Measurements from ENCODE around the gene OLFML2A.

The OLFML2A gene

DNA sequence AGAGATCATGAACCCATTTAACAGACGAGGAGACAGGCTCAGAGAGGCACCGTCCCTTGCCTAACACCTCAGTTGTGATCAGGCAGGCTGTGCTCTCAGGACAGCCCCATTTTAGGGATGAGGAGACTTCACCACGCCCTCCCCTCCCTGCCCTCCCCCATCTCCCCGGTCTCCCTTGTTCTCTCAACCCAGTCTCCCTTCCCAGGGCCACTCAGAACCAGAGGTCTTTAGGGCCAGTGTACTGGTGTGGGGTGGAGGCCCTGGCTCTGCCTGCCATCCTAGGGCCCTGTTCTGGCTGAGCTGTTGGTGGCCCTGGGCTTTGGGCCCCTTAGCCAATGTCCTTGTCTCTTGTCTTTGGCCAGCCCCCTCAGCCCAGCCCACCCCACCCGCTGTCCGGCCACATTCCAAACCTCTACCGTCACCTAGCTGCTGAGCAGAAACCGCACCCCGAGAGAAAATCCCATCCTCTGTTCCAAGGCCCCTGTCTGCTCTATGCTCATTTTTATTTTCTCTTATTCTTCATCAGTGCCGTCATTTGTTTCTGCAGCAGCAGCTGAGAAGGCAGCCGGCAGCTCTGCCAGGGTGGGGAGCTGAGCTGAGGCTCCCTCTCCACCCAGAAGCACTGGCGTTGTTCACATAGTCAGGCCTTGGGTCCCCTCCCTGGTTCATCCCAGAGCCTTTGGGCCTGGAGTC is 33.9 kb downstream of the OLFML2A start:
- Histone ChIP-seq H3K27ac (ENCODE audit: extremely low read depth, low read depth, low read length) (no peak overlapping the region), H3K9me3 (ENCODE audit: control insufficient read depth, insufficient read depth, low read depth, low read length) (no peaks in the 10 kb centered on the region), H3K4me3 (ENCODE audit: low read depth, low read length) (no peak overlapping the region), H3K4me1 (ENCODE audit: control insufficient read depth, insufficient read depth, low read length) (0 out of 2 replicates have a peak, but pooled peaks cover 3% of the 10 kb centered on the region), H3K36me3 (ENCODE audit: control insufficient read depth in 2 of 2, insufficient read depth in 1 of 2, low read length in 2 of 2) (no peaks in the 10 kb centered on the region)
- ChIA-PET CTCF (interaction anchor here (0.8 to 10.0 kb wide), 6 partner anchors 16 to 43 kb away, joined by 3 to 97 read pairs (median 10); partner anchors contain the start of genes NR6A1, OLFML2A and WDR38), POLR2A (interaction anchor here (0.6 to 3.0 kb wide), 11 partner anchors 10 to 1709 kb away, joined by 3 to 12 read pairs (median 5); partner anchors contain the start of genes NR6A1, OLFML2A and WDR38)
- TF ChIP-seq SP2 (tag by site-specific recombination; IDR thresholded peaks at IDR 0.05): peak; percentile 20; the same call in 1 of the 2 replicates
- no peak for TF ChIP-seq ZNF280C (tag by site-specific recombination; IDR thresholded peaks at IDR 0.05)

GRCh38 chr9:124812441-124812876 is 35.5 kb downstream of the OLFML2A start:
- no peak overlapping the region; the same call in none of the 2 replicates for H3K27ac ChIP-seq (ENCODE audit: extremely low read depth, low read depth, low read length)
- no peak for TF ChIP-seq ZNF16 (tag by site-specific recombination; IDR thresholded peaks at IDR 0.05; ENCODE audit: low read depth)
- no peak for TF ChIP-seq INSM2 (tag by site-specific recombination; IDR thresholded peaks at IDR 0.05)
- no peak for TF ChIP-seq ZNF202 (tag by site-specific recombination; IDR thresholded peaks at IDR 0.05; ENCODE audit: borderline replicate concordance)
- TF ChIP-seq ZNF513 (tag by site-specific recombination; IDR thresholded peaks at IDR 0.05): no peak
- no peak for TF ChIP-seq ZNF274 (IDR thresholded peaks at IDR 0.05; ENCODE audit: low read length)
- TF ChIP-seq ZNF274 (tag by site-specific recombination; IDR thresholded peaks at IDR 0.05; ENCODE audit: borderline replicate concordance): no peak
- TF ChIP-seq ZNF37A (tag by site-specific recombination; IDR thresholded peaks at IDR 0.05): no peak
- TF ChIP-seq ZNF610 (tag by site-specific recombination; IDR thresholded peaks at IDR 0.05; ENCODE audit: borderline replicate concordance): no peak
- TF ChIP-seq ZNF211 (tag by site-specific recombination; IDR thresholded peaks at IDR 0.05; ENCODE audit: low read depth): no peak
- no peak for TF ChIP-seq ZNF391 (tag by site-specific recombination; IDR thresholded peaks at IDR 0.05; ENCODE audit: borderline replicate concordance, low read depth)
- TF ChIP-seq MZF1 (tag by site-specific recombination; IDR thresholded peaks at IDR 0.05; ENCODE audit: borderline replicate concordance): no peak
- TF ChIP-seq ZNF174 (tag by site-specific recombination; IDR thresholded peaks at IDR 0.05): no peak
- peak; percentile 56 for TF ChIP-seq ZEB2 (tag by site-specific recombination; IDR thresholded peaks at IDR 0.05)
- TF ChIP-seq ZNF704 (tag by site-specific recombination; IDR thresholded peaks at IDR 0.05): no peak
- TF ChIP-seq SALL2 (tag by site-specific recombination; IDR thresholded peaks at IDR 0.05; ENCODE audit: borderline replicate concordance): no peak
- TF ChIP-seq ZNF155 (tag by site-specific recombination; IDR thresholded peaks at IDR 0.05): no peak
- no peak for TF ChIP-seq ZNF654 (tag by site-specific recombination; IDR thresholded peaks at IDR 0.05; ENCODE audit: low read depth)
- no peak for TF ChIP-seq ZNF404 (tag by site-specific recombination; IDR thresholded peaks at IDR 0.05)
- TF ChIP-seq ZBTB26 (tag by site-specific recombination; optimal IDR thresholded peaks at IDR 0.05): no peak
- no peak for TF ChIP-seq TRIM28 (IDR thresholded peaks at IDR 0.05; ENCODE audit: borderline replicate concordance, low read length)

More at GRCh38 chr9:124812441-124812876, 35.5 kb downstream of the OLFML2A start:
- POLR2A ChIA-PET: interaction anchor here (0.6 to 3.2 kb wide), 8 partner anchors 17 to 57 kb away, joined by 3 to 13 read pairs (median 6); no protein-coding TSS in a partner anchor
- Histone ChIP-seq H3K4me1 (ENCODE audit: control insufficient read depth, insufficient read depth, low read length) (0 out of 2 replicates have a peak, but pooled peaks cover 3% of the 10 kb centered on the region), H3K9me3 (ENCODE audit: control insufficient read depth, insufficient read depth, low read depth, low read length) (no peaks in the 10 kb centered on the region), H3K4me3 (ENCODE audit: low read depth, low read length) (no peak overlapping the region), H3K36me3 (ENCODE audit: control insufficient read depth in 2 of 2, insufficient read depth in 1 of 2, low read length in 2 of 2) (no peaks in the 10 kb centered on the region)
- CTCF ChIA-PET: interaction anchor here (0.6 to 10.0 kb wide), 7 partner anchors 18 to 273 kb away, joined by 3 to 97 read pairs (median 3); partner anchors contain the start of genes NR6A1, OLFML2A and WDR38

Measured in HEK293 (cell line).